Measurements from ENCODE around the gene SPARCL1.

SPARCL1 gene

DNA sequence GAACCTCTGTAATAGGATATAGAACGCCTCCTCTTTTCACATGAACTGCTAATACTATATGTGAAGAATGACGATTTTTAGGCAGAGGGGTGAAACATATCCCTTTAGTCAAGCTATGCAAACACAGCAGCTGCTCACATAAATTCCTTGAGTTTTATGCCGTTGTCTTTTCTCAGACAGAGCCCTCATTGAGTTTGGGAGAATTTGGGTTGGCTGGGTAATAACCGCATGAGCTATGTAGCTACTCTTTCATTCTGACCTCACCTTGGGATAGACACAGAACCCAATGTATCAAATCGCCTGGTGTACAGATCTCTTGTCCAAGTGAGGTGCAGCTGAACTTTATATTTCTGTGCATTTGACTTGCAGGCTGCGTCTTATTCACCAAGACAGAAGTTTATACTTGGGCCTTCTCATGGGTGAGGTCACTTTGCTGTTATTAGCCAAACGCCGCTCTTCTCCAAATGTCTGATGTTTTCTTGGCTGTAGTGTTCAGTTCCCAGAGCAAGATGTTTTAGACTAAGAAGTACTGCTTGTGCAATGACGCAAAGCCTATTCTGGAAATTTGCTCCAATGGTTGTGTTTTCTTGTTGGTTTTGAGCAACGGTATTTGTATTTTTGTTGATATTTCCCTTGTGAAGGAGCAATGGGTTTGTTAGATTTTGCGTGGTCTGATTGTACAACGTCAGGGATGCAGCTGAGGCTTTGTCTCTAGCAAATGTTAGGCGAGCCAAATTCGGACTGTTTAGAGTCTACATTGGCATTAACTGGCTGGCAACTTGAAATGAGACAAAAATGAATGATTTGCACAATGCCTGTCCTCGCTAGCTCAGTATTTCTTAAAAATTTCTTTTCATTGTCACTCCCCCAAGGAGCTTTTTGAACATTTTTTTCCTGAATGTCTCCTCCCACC lies 11.2 kb upstream of the SPARCL1 start:
- H3K27me3 ChIP-seq (ENCODE audit: control insufficient read depth, insufficient read depth, low read length): no peaks in the 10 kb centered on the region
- no peak overlapping the region for H3K4me3 ChIP-seq (ENCODE audit: low read length)
- no peak overlapping the region for H3K9ac ChIP-seq (ENCODE audit: low read depth, low read length)
- H3K4me2 ChIP-seq (ENCODE audit: low read length): no peak overlapping the region
- no peaks in the 10 kb centered on the region for H3K36me3 ChIP-seq (ENCODE audit: insufficient read depth, low read length)
- H3K9me3 ChIP-seq (replicated peaks; ENCODE audit: low read length): no peaks in the 10 kb centered on the region
- H3K4me1 ChIP-seq (ENCODE audit: control insufficient read depth, insufficient read depth, low read length): no peaks in the 10 kb centered on the region

DNA sequence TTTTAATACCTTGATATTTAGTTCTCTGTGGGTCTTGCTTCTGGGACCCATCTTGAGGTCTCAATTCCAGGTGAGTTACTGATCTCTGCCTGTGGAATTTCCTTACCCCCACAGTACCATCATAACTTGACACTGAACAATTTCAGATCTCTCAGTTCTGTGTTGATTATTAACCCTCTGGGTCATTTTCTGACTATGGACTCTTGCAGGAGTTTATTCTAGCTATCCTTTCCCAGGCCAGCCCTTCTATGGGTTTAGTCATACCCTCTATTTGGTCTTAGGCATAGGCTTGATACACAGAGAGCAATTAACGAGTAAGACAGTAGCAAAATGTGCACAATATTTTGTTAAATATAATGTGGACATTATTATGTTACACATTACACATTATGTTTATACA lies 3.7 kb upstream of the SPARCL1 start:
- Histone ChIP-seq H3K4me1 (ENCODE audit: control insufficient read depth, insufficient read depth, low read length) (no peaks in the 10 kb centered on the region), H3K4me2 (ENCODE audit: low read length) (no peak overlapping the region), H3K9me3 (replicated peaks; ENCODE audit: low read length) (no peaks in the 10 kb centered on the region), H3K27me3 (ENCODE audit: control insufficient read depth, insufficient read depth, low read length) (no peaks in the 10 kb centered on the region), H3K9ac (ENCODE audit: low read depth, low read length) (no peak overlapping the region), H3K4me3 (ENCODE audit: low read length) (no peak overlapping the region), H3K36me3 (ENCODE audit: insufficient read depth, low read length) (no peaks in the 10 kb centered on the region)

DNA sequence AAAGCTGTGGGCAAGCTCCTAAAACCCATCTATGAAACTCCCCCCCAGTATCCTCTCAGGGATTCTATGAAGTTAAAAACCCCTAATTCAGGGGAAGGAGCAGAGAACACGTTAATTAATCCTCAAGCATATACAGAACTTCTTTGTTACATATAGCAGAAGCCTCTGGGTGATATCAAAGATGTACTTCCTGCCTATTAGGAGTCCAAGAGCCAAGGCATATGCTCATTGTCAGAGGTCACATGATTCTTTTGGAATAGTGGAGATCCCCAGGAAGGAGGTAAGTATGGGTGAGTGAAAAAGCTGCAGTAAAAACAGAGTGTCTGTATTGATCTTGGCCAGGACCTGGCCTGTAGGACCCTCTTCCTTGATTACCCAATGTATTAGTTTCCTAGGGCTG lies 2.9 kb upstream of the SPARCL1 start:
- no peaks in the 10 kb centered on the region for H3K4me1 ChIP-seq (ENCODE audit: control insufficient read depth, insufficient read depth, low read length)
- no peak overlapping the region for H3K9ac ChIP-seq (ENCODE audit: low read depth, low read length)
- no peaks in the 10 kb centered on the region for H3K36me3 ChIP-seq (ENCODE audit: insufficient read depth, low read length)
- no peak overlapping the region for H3K4me3 ChIP-seq (ENCODE audit: low read length)
- H3K9me3 ChIP-seq (replicated peaks; ENCODE audit: low read length): no peaks in the 10 kb centered on the region
- no peak overlapping the region for H3K4me2 ChIP-seq (ENCODE audit: low read length)
- H3K27me3 ChIP-seq (ENCODE audit: control insufficient read depth, insufficient read depth, low read length): no peaks in the 10 kb centered on the region

DNA sequence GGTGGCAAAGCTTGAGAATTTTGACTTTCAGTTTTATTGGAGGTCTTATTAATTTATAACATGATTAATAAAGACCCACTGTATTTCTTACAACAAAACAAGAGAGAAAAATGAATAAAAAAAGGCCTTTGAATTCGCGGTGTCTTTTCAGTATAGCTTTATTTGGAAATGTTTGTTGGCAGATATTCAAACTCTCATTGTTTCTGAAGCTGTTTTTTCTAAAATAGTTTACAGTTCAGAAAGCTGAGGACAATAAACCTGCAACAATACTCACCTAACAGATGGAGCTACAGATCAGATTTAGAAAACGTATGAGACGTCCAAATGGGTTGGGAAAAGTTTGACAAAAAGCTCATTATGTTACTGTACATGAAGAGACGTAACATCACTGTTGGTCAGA lies 2.4 kb upstream of the SPARCL1 start:
- no peaks in the 10 kb centered on the region for H3K9me3 ChIP-seq (replicated peaks; ENCODE audit: low read length)
- no peak overlapping the region for H3K9ac ChIP-seq (ENCODE audit: low read depth, low read length)
- H3K36me3 ChIP-seq (ENCODE audit: insufficient read depth, low read length): no peaks in the 10 kb centered on the region
- H3K4me1 ChIP-seq (ENCODE audit: control insufficient read depth, insufficient read depth, low read length): no peaks in the 10 kb centered on the region
- H3K4me3 ChIP-seq (ENCODE audit: low read length): no peak overlapping the region
- H3K4me2 ChIP-seq (ENCODE audit: low read length): no peak overlapping the region
- no peaks in the 10 kb centered on the region for H3K27me3 ChIP-seq (ENCODE audit: control insufficient read depth, insufficient read depth, low read length)

DNA sequence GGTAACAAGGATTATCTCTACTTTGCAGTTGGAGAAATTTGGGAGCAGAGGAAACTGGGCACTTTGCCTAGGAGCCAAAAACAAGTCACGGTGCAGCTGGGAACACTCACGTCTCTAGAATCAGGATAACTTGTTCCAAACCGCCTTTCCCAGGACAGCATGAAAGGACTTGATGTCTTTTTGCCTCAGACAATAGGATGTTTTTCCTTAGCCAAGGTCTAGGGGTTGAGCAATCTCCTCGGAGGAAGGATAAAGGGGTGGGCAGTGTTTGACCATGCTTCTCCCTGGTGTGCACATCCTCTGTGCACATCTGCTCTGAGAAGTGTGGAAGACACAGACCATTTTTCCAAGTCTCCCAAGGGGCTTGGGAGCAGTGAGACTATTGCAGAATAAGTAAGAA lies 1.7 kb upstream of the SPARCL1 start:
- Histone ChIP-seq H3K36me3 (ENCODE audit: insufficient read depth, low read length) (no peaks in the 10 kb centered on the region), H3K4me2 (ENCODE audit: low read length) (no peak overlapping the region), H3K9ac (ENCODE audit: low read depth, low read length) (no peak overlapping the region), H3K4me1 (ENCODE audit: control insufficient read depth, insufficient read depth, low read length) (no peaks in the 10 kb centered on the region), H3K9me3 (replicated peaks; ENCODE audit: low read length) (no peaks in the 10 kb centered on the region), H3K4me3 (ENCODE audit: low read length) (no peak overlapping the region), H3K27me3 (ENCODE audit: control insufficient read depth, insufficient read depth, low read length) (no peaks in the 10 kb centered on the region)

DNA sequence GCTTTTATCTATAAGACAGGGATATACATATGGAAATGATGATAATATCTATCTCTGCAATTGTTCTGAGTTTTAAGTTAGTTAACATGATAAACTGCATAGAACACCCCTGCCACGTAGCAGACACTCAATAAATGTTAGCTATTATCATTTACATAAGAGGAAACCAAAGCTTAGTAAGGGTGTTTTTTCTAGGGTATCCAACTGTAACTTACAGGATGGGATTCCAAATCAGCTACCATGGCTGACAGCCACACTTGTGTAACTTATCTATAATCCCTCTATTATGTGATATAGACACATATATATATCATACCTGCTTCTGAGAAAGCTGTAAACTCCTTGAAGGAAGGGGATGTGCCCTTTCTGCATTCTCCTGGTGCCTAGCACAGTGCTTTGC lies 1.1 kb upstream of the SPARCL1 start:
- Histone ChIP-seq H3K9me3 (replicated peaks; ENCODE audit: low read length) (no peaks in the 10 kb centered on the region), H3K4me2 (ENCODE audit: low read length) (no peak overlapping the region), H3K4me1 (ENCODE audit: control insufficient read depth, insufficient read depth, low read length) (no peaks in the 10 kb centered on the region), H3K9ac (ENCODE audit: low read depth, low read length) (no peak overlapping the region), H3K4me3 (ENCODE audit: low read length) (no peak overlapping the region), H3K36me3 (ENCODE audit: insufficient read depth, low read length) (no peaks in the 10 kb centered on the region), H3K27me3 (ENCODE audit: control insufficient read depth, insufficient read depth, low read length) (no peaks in the 10 kb centered on the region)

DNA sequence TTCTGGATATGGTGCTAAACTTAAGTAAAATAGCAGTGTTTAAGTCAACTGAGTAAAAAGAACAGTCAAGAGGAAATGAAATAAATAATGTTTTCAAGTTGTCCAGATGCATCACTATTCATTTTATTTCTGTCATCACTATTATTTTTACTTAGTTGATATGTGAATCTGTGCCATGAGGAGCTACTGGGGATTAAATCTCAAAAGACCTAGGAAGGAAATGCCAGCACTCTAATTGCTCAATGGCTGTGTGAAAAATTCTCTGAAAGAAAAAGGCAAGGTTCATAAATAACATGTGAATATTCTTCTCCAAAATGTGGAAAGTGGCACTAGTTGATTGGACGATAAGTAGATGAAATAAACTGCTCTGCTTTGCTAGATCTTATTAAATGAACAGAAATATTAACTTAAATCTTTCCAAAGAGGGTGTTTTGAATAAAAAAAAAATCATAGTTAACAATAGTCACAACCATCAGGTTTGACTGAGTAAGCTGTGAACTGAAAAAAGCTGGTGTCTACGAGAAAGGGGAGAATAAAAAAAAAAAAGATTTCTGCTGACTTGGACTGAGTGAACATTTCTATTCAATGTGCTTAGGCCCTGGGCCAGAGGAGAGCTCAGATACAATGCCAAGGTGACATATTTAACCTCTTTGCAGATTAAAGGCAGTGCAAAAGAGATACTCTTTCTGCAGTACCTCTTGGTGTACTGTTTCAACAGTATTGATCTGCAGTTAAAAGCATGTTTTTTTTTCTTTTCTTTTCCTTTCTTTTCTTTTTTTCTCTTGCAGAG lies 1.6 kb downstream of the SPARCL1 start:
- no peaks in the 10 kb centered on the region for H3K36me3 ChIP-seq (ENCODE audit: insufficient read depth, low read length)

DNA sequence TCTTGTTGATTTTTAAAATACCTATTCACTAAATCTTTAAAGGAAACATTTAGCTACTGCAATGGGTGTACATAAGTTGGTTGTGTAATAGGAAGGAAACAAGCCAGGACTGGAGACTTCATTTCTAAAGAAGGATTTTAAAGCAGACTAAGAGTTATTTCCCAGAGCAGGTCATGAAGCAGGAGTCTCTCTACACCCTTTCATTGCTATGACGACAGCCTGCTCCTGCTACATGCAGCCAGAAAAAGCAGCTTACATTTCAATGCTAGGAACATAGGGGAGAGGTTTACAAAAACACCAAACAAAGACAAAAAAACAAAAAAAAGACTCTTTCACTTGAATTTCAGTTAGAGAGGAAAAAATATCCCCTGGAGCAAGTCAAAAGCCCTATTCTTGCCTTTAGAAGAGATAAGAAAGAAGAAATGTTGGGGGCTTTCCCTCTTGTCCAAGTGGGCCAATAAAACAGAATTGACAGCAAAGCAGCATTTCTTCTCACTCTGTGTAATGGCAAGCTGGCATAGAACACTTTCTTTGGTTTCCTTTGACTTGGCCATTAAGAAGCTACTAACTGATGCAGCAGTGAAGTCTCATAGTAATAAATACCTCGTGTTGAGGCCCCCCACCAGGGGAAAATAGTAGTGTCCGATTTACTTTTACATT lies 3.4 kb downstream of the SPARCL1 start:
- Histone ChIP-seq H3K9me3 (replicated peaks; ENCODE audit: low read length) (no peaks in the 10 kb centered on the region), H3K4me2 (ENCODE audit: low read length) (no peak overlapping the region), H3K9ac (ENCODE audit: low read depth, low read length) (no peak overlapping the region), H3K36me3 (ENCODE audit: insufficient read depth, low read length) (no peaks in the 10 kb centered on the region), H3K4me3 (ENCODE audit: low read length) (no peak overlapping the region), H3K27me3 (ENCODE audit: control insufficient read depth, insufficient read depth, low read length) (no peaks in the 10 kb centered on the region), H3K4me1 (ENCODE audit: control insufficient read depth, insufficient read depth, low read length) (peaks cover 9% of the 10 kb centered on the region)

More for the DNA sequence above, 1.6 kb downstream of the SPARCL1 start:
- Histone ChIP-seq H3K9ac (ENCODE audit: low read depth, low read length) (no peak overlapping the region), H3K4me2 (ENCODE audit: low read length) (no peak overlapping the region), H3K27me3 (ENCODE audit: control insufficient read depth, insufficient read depth, low read length) (no peaks in the 10 kb centered on the region), H3K4me1 (ENCODE audit: control insufficient read depth, insufficient read depth, low read length) (no peaks in the 10 kb centered on the region), H3K9me3 (replicated peaks; ENCODE audit: low read length) (no peaks in the 10 kb centered on the region), H3K4me3 (ENCODE audit: low read length) (no peak overlapping the region)

DNA sequence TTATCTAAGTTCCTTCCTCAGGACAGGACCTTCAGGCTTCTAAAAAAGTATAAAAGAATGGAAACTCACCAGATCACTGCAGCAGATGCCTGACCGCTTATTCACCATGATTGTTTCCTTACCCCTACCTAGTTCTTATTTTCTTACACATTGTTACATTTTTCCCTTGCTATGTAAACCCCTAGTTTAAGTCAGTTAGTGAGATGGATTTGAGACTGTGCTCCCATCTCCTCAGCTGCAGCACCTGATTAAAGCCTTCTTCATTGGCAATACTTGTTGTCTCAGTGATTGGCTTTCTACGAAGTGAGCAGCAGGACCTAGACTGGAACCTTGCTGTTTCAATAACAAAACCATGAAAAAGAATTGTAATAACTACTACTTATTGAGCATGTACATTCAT lies 4.7 kb downstream of the SPARCL1 start:
- Histone ChIP-seq H3K9me3 (replicated peaks; ENCODE audit: low read length) (no peaks in the 10 kb centered on the region), H3K4me3 (ENCODE audit: low read length) (no peak overlapping the region), H3K27me3 (ENCODE audit: control insufficient read depth, insufficient read depth, low read length) (no peaks in the 10 kb centered on the region), H3K9ac (ENCODE audit: low read depth, low read length) (no peak overlapping the region), H3K4me1 (ENCODE audit: control insufficient read depth, insufficient read depth, low read length) (peaks cover 9% of the 10 kb centered on the region), H3K4me2 (ENCODE audit: low read length) (no peak overlapping the region), H3K36me3 (ENCODE audit: insufficient read depth, low read length) (no peaks in the 10 kb centered on the region)

DNA sequence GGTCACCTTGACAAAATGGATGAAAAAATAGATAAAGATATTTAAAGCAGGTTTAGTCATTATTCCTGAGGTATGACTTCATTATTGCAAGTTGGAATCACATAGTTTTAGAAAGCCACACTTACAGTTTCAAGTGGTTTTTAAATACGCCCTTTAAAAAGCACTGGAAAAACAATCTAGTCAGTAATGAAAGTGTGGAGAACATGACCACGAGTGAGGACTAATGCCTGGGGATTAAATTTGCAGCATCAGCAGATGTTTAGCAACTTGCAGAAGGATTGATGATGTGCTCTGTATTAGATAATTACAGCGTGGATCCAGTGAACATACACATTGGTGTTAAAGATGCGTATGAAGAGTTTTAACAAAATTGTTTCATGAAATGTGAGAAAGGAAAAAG lies 5.9 kb downstream of the SPARCL1 start:
- Histone ChIP-seq H3K36me3 (ENCODE audit: insufficient read depth, low read length) (no peaks in the 10 kb centered on the region), H3K4me2 (ENCODE audit: low read length) (no peak overlapping the region), H3K9ac (ENCODE audit: low read depth, low read length) (no peak overlapping the region), H3K27me3 (ENCODE audit: control insufficient read depth, insufficient read depth, low read length) (no peaks in the 10 kb centered on the region), H3K4me3 (ENCODE audit: low read length) (no peak overlapping the region), H3K4me1 (ENCODE audit: control insufficient read depth, insufficient read depth, low read length) (peaks cover 9% of the 10 kb centered on the region), H3K9me3 (replicated peaks; ENCODE audit: low read length) (no peaks in the 10 kb centered on the region)

DNA sequence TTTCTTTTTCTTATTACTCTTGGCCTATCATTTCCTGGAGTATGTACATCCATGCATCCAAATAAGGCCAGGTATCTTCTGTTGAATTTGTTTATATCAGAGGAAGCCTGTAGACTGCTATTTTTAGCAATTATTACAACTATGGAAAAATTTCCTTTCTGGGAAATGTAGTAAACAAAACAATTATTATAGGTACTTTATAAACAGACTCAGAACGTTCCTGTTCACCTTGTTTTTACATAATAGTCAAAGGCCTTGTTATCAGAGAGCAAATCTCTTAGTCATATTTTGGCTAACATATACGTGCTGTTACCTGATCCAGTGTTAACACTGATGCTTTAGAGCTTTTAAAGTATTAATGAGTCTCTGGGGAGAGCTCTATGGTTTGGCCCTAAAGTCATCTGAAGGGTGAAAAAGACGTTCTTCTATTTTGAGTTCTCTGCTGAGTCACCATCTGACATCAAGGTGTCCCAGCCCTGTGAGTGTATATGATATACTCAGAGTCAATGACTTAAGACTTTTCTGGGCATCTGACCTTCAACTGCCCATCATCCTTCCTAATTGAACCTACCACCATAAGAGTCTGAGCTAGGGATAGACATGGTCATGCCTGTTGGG lies 7.3 kb downstream of the SPARCL1 start:
- H3K4me1 ChIP-seq (ENCODE audit: control insufficient read depth, insufficient read depth, low read length): peaks cover 9% of the 10 kb centered on the region
- no peaks in the 10 kb centered on the region for H3K36me3 ChIP-seq (ENCODE audit: insufficient read depth, low read length)
- H3K4me2 ChIP-seq (ENCODE audit: low read length): no peak overlapping the region
- H3K9me3 ChIP-seq (replicated peaks; ENCODE audit: low read length): no peaks in the 10 kb centered on the region
- H3K9ac ChIP-seq (ENCODE audit: low read depth, low read length): no peak overlapping the region
- no peaks in the 10 kb centered on the region for H3K27me3 ChIP-seq (ENCODE audit: control insufficient read depth, insufficient read depth, low read length)
- H3K4me3 ChIP-seq (ENCODE audit: low read length): no peak overlapping the region
